HepG2 (cell line): Measurements from ENCODE around the gene ZMIZ2. TPM values are rescaled to one million over a fixed set of nuclear protein-coding genes. Genes with fewer than 3 reads are reported as not detected.
A peak's percentile ranks its signal among the peaks of the same experiment; 100 is the strongest.

ENCODE experiments used
- CEBPG ChIP-seq: IDR thresholded peaks from 2 replicates; pipeline ENCODE4 v1.6.1; 2016
- ELF3 ChIP-seq: IDR thresholded peaks from 2 replicates; pipeline ENCODE4 v1.6.1; 2016; ENCODE audit warnings: missing genetic modification reagents, missing compliant biosample characterization
- ETV5 ChIP-seq: IDR thresholded peaks from 2 replicates; pipeline ENCODE4 v1.6.1; 2018; ENCODE audit warnings: missing biosample characterization, missing genetic modification reagents, inconsistent platforms, borderline replicate concordance
- HDAC1 ChIP-seq: sonication (generic); formaldehyde crosslinking; IDR thresholded peaks from 2 replicates; pipeline ENCODE4 v1.5.1; 2020; ENCODE audit warnings: mild to moderate bottlenecking, missing genetic modification reagents
- HNF4G ChIP-seq, 2 experiments: sonication (generic) in 1 of 2; formaldehyde crosslinking in 1 of 2; IDR thresholded peaks; 2 replicates each; pipeline versions ENCODE4 v1.4.0 to v1.6.1; 2011 to 2020; ENCODE audit warnings: borderline replicate concordance in 2 of 2, low read depth in 2 of 2, mild to moderate bottlenecking in 2 of 2, low read length in 1 of 2, missing genetic modification reagents in 1 of 2, moderate library complexity in 1 of 2
- IKZF4 ChIP-seq: sonication (generic); formaldehyde crosslinking; IDR thresholded peaks from 2 replicates; pipeline ENCODE4 v1.5.1; 2020; ENCODE audit warnings: borderline replicate concordance, mild to moderate bottlenecking, low read depth, missing genetic modification reagents; ENCODE audit errors: not compliant biosample characterization
- MEIS1 ChIP-seq: sonication (generic); formaldehyde crosslinking; IDR thresholded peaks from 2 replicates; pipeline ENCODE4 v1.9.0; 2021; ENCODE audit warnings: mild to moderate bottlenecking, missing genetic modification reagents, moderate library complexity, borderline replicate concordance
- NFATC3 ChIP-seq: sonication (generic); formaldehyde crosslinking; IDR thresholded peaks from 2 replicates; pipeline ENCODE4 v1.5.1; 2020; ENCODE audit warnings: mild to moderate bottlenecking, missing genetic modification reagents
- NFYB ChIP-seq: sonication (generic); formaldehyde crosslinking; IDR thresholded peaks from 2 replicates; pipeline ENCODE4 v1.4.0; 2020; ENCODE audit warnings: missing genetic modification reagents
- POGZ ChIP-seq: sonication (generic); formaldehyde crosslinking; IDR thresholded peaks from 2 replicates; pipeline ENCODE4 v1.4.0; 2020; ENCODE audit warnings: mild to moderate bottlenecking, missing genetic modification reagents
- TP53 ChIP-seq: sonication (generic); formaldehyde crosslinking; conservative IDR thresholded peaks from 2 replicates; pipeline ENCODE4 v1.4.0; 2020; ENCODE audit warnings: missing genetic modification reagents
- TSC22D2 ChIP-seq: sonication (generic); formaldehyde crosslinking; IDR thresholded peaks from 2 replicates; pipeline ENCODE4 v1.5.1; 2020; ENCODE audit warnings: missing genetic modification reagents, mild to moderate bottlenecking, borderline replicate concordance
- ZFP37 ChIP-seq: sonication (generic); formaldehyde crosslinking; IDR thresholded peaks from 2 replicates; pipeline ENCODE4 v1.4.0; 2020; ENCODE audit warnings: missing genetic modification reagents, borderline replicate concordance
- ZNF644 ChIP-seq: IDR thresholded peaks from 2 replicates; pipeline ENCODE4 v1.6.1; 2016; ENCODE audit warnings: low read depth
- ZNF652 ChIP-seq: IDR thresholded peaks from 2 replicates; pipeline ENCODE4 v1.6.1; 2016; ENCODE audit warnings: low read depth, borderline replicate concordance
- ZNF766 ChIP-seq: sonication (generic); formaldehyde crosslinking; IDR thresholded peaks from 2 replicates; pipeline ENCODE4 v1.5.0; 2020; ENCODE audit warnings: missing genetic modification reagents, borderline replicate concordance
- ZNF841 ChIP-seq: sonication (generic); formaldehyde crosslinking; IDR thresholded peaks from 2 replicates; pipeline ENCODE4 v1.8.1; 2023; ENCODE audit warnings: missing genetic modification reagents, borderline replicate concordance
- ZNF879 ChIP-seq: sonication (generic); formaldehyde crosslinking; IDR thresholded peaks from 2 replicates; pipeline ENCODE4 v1.8.1; 2023; ENCODE audit warnings: missing genetic modification reagents
- ZSCAN12 ChIP-seq: sonication (generic); formaldehyde crosslinking; IDR thresholded peaks from 2 replicates; pipeline ENCODE4 v1.9.0; 2021; ENCODE audit warnings: mild to moderate bottlenecking, missing genetic modification reagents
- polyA plus RNA-seq, 8 experiments: library from polyadenylated mRNA; depleted of rRNA in 3 of 8; stranded (reverse) in 7 of 8; unstranded in 1 of 8; fragments of >200 nt; fragmentation: Illumina TruSeq in 4 of 8; extraction: Trizol in 4 of 8; gene quantifications; 2 replicates each; pipeline versions ENCODE4 v1.2.1 to v1.2.3, GENCODE V29; 2011 to 2016; ENCODE audit warnings: low read depth in 4 of 8, missing spikeins in 1 of 8, mixed read lengths in 1 of 8; ENCODE audit not compliant: insufficient read depth in 1 of 8
- total RNA-seq, 5 experiments: library from RNA; depleted of rRNA; stranded (reverse); fragments of >200 nt; fragmentation: Illumina TruSeq; extraction: Trizol; gene quantifications; 2 replicates each; pipeline ENCODE4 v1.2.3, GENCODE V29; 2016; ENCODE audit warnings: low read depth in 1 of 5
- TF ChIP-seq, protein P1 (sequence below), 2 experiments: sonication (generic) in 1 of 2; formaldehyde crosslinking in 1 of 2; IDR thresholded peaks; 2 replicates each; pipeline versions ENCODE4 v1.4.0 to v1.6.1; 2016 to 2020; ENCODE audit warnings: borderline replicate concordance in 1 of 2, low read depth in 1 of 2, mild to moderate bottlenecking in 1 of 2, missing genetic modification reagents in 1 of 2
- TF ChIP-seq, protein P2 (sequence below): sonication (generic); formaldehyde crosslinking; conservative IDR thresholded peaks from 2 replicates; pipeline ENCODE4 v1.8.0; 2022; ENCODE audit warnings: low read depth, missing genetic modification reagents

The ZMIZ2 gene
- total and polyA plus RNA-seq, 2 of the 13 experiments (the other 11 are each of a cell fraction or from before 2014, with no cell fraction given) = 4.9 to 7.9 TPM

DNA sequence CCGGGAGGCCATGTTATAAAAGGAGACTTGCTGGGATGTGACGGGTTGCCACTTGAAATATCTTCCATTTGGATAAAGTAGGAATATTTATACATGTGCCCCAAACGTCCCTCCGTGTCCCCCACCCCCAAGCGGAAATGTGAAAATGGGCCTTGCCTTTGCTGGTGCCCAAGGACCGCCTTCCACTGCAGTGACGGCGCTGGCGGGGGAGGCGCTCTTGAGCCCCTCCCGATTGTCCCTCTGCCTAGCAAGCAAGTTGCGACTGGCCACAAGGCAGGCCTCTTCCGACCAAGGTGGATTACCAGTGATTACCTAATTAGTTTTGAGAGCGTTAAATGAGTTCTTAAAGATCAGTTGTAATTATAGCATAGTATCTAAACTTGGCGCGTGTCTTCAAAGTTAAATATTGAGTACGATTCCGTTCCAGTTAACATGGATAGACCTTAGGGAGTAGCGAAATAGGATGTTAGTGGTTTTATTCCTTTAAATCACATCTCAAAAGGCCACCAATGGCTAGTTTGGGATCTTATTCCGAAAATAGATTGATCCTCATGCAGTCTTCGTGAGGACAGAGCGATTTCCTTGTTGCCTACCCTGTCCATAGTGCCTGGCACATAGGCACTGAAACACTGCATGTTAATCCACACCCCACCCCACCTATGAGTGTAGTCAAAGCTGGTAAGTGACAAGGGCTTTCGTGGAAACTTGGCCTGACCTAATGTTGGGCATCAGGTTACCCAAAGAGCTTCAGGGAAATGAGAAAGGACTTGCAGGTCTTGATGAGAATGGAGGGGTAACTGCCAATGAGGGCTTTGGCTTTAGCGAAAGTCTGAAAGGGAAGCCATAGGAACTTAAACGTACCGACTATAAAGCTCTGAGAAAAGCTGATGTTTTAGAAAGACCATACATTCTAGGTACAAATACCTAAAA lies 48.9 kb downstream of the ZMIZ2 start (continued):
- TF ChIP-seq, protein P1, sequence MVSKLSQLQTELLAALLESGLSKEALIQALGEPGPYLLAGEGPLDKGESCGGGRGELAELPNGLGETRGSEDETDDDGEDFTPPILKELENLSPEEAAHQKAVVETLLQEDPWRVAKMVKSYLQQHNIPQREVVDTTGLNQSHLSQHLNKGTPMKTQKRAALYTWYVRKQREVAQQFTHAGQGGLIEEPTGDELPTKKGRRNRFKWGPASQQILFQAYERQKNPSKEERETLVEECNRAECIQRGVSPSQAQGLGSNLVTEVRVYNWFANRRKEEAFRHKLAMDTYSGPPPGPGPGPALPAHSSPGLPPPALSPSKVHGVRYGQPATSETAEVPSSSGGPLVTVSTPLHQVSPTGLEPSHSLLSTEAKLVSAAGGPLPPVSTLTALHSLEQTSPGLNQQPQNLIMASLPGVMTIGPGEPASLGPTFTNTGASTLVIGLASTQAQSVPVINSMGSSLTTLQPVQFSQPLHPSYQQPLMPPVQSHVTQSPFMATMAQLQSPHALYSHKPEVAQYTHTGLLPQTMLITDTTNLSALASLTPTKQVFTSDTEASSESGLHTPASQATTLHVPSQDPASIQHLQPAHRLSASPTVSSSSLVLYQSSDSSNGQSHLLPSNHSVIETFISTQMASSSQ (IDR thresholded peaks at IDR 0.05; ENCODE audit: low read depth) = no peak
- TF ChIP-seq, protein P1 (CRISPR knock-in tag; IDR thresholded peaks at IDR 0.05; ENCODE audit: borderline replicate concordance) = no peak
- TF ChIP-seq ZNF879 (CRISPR knock-in tag) (peak; percentile 76), ZNF766 (CRISPR knock-in tag) (no peak), POGZ (CRISPR knock-in tag) (no peak), HDAC1 (peak; percentile 36; the same call in 1 of the 2 replicates), ELF3 (CRISPR knock-in tag) (peak; percentile 57), NFATC3 (CRISPR knock-in tag) (no peak), ZNF644 (CRISPR knock-in tag) (no peak), ZSCAN12 (CRISPR knock-in tag) (no peak), ZNF652 (CRISPR knock-in tag) (0 out of 2 replicates have a peak, but pooled peaks have one; percentile 15), TSC22D2 (CRISPR knock-in tag) (no peak), TP53 (CRISPR knock-in tag) (no peak), HNF4G (IDR thresholded peaks at IDR 0.05; ENCODE audit: borderline replicate concordance, low read depth, low read length) (no peak), HNF4G (CRISPR knock-in tag; IDR thresholded peaks at IDR 0.05; ENCODE audit: borderline replicate concordance, low read depth) (0 out of 2 replicates have a peak, but pooled peaks have one; percentile 4), CEBPG (CRISPR knock-in tag) (no peak), IKZF4 (CRISPR knock-in tag) (no peak), MEIS1 (CRISPR knock-in tag) (0 out of 2 replicates have a peak, but pooled peaks have one; percentile 4), ZNF841 (CRISPR knock-in tag) (no peak), NFYB (CRISPR knock-in tag) (0 out of 2 replicates have a peak, but pooled peaks have one; percentile 14), ZFP37 (0 out of 2 replicates have a peak, but pooled peaks have one; percentile 8), ETV5 (peak; percentile 68; the same call in 1 of the 2 replicates)
- TF ChIP-seq, protein P2, sequence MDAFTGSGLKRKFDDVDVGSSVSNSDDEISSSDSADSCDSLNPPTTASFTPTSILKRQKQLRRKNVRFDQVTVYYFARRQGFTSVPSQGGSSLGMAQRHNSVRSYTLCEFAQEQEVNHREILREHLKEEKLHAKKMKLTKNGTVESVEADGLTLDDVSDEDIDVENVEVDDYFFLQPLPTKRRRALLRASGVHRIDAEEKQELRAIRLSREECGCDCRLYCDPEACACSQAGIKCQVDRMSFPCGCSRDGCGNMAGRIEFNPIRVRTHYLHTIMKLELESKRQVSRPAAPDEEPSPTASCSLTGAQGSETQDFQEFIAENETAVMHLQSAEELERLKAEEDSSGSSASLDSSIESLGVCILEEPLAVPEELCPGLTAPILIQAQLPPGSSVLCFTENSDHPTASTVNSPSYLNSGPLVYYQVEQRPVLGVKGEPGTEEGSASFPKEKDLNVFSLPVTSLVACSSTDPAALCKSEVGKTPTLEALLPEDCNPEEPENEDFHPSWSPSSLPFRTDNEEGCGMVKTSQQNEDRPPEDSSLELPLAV = no peak
